Measurements from ENCODE around the gene SUMO3. TPM values are rescaled to one million over a fixed set of nuclear protein-coding genes. Genes with fewer than 3 reads are reported as not detected.

The SUMO3 gene
- total and polyA plus RNA-seq, 2 of the 13 experiments (the other 11 are each of a cell fraction or from before 2014, with no cell fraction given) = 51.4 to 92.4 TPM

DNA sequence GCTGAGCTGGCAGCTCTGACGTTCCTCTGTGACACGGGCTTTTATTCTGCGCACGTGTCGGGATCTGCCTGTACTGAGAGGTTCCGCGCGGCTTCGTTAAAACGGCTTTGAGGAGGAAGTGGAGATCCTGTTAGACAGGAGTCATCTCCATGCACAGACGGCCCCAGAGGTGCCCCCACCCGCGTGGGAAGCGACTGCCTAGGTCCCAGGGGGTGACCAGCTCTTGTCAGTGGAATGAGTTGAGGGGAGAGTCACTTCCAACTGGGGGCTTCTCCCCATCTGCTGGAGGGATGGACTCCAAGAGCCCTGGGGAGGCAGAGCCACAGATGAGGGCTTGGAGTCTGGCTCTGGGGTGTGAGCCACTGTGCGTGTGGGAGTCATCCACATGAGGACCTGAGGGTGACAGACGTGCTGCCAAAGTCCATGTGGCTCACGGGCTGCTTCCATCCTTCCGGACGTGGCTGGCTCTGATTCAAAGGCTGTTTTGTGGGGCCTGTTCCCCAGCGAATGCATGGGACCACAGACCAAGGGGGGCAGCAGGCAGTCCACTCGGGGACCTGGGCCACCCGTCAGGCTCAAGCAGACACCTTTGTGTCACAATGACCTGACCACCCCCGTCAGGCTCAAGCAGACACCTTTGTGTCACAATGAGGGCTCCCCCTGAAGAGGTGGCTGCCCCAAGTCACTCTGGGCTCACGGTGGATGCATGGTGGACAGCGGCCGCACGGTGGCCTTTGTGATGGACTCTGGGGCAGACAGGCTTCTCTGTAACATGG, 28.8 kb upstream of the SUMO3 start (continued):
- TF ChIP-seq SIX1 (CRISPR knock-in tag; IDR thresholded peaks at IDR 0.05; ENCODE audit: borderline replicate concordance) (0 out of 2 replicates have a peak, but pooled peaks have one; percentile 14), SALL1 (CRISPR knock-in tag; IDR thresholded peaks at IDR 0.05) (0 out of 2 replicates have a peak, but pooled peaks have one; percentile 12), ZSCAN21 (CRISPR knock-in tag; IDR thresholded peaks at IDR 0.05; ENCODE audit: borderline replicate concordance) (peak; percentile 72; the same call in 1 of the 2 replicates), ZMYM4 (CRISPR knock-in tag; IDR thresholded peaks at IDR 0.05) (peak; percentile 48; the same call in 1 of the 2 replicates), TBX2 (CRISPR knock-in tag; IDR thresholded peaks at IDR 0.05; ENCODE audit: borderline replicate concordance) (peak; percentile 70; the same call in 1 of the 2 replicates), ELF3 (CRISPR knock-in tag; IDR thresholded peaks at IDR 0.05) (peak; percentile 30; the same call in 1 of the 2 replicates), CERS6 (CRISPR knock-in tag; IDR thresholded peaks at IDR 0.05) (no peak), HMGA1 (CRISPR knock-in tag; conservative IDR thresholded peaks at IDR 0.05) (no peak), NCOA1 (CRISPR knock-in tag; IDR thresholded peaks at IDR 0.05) (0 out of 2 replicates have a peak, but pooled peaks have one; percentile 31), POLR2G (IDR thresholded peaks at IDR 0.05; ENCODE audit: low read depth, low read length) (peak; percentile 51), ZNF616 (CRISPR knock-in tag; IDR thresholded peaks at IDR 0.05; ENCODE audit: low read depth) (peak; percentile 49; the same call in 1 of the 2 replicates), ASH2L (IDR thresholded peaks at IDR 0.05; ENCODE audit: insufficient read length, low read depth, low read length) (no peak), RARA (CRISPR knock-in tag; IDR thresholded peaks at IDR 0.05) (peak; percentile 50), ZNF331 (CRISPR knock-in tag; IDR thresholded peaks at IDR 0.05) (peak; percentile 31; the same call in 1 of the 2 replicates), MXD4 (CRISPR knock-in tag; IDR thresholded peaks at IDR 0.05) (peak; percentile 89), KLF6 (CRISPR knock-in tag; IDR thresholded peaks at IDR 0.05) (0 out of 2 replicates have a peak, but pooled peaks have one; percentile 11), HNF4G (IDR thresholded peaks at IDR 0.05; ENCODE audit: borderline replicate concordance, low read depth, low read length) (0 out of 2 replicates have a peak, but pooled peaks have one; percentile 44), HNF4G (CRISPR knock-in tag; IDR thresholded peaks at IDR 0.05; ENCODE audit: borderline replicate concordance, low read depth) (no peak), ZFP82 (CRISPR knock-in tag; IDR thresholded peaks at IDR 0.05; ENCODE audit: borderline replicate concordance) (no peak), THAP9 (CRISPR knock-in tag; IDR thresholded peaks at IDR 0.05; ENCODE audit: borderline replicate concordance) (0 out of 2 replicates have a peak, but pooled peaks have one; percentile 60), ZSCAN9 (CRISPR knock-in tag; IDR thresholded peaks at IDR 0.05; ENCODE audit: borderline replicate concordance) (peak; percentile 32; the same call in 1 of the 2 replicates), ZNF546 (CRISPR knock-in tag; conservative IDR thresholded peaks at IDR 0.05) (no peak), PATZ1 (CRISPR knock-in tag; IDR thresholded peaks at IDR 0.05) (peak; percentile 40), MIER3 (CRISPR knock-in tag; IDR thresholded peaks at IDR 0.05; ENCODE audit: borderline replicate concordance) (no peak), ZSCAN29 (CRISPR knock-in tag; conservative IDR thresholded peaks at IDR 0.05) (no peak)
